ENCODE results near the gene HEPHL1. TPM values are rescaled to one million over a fixed set of nuclear protein-coding genes. Genes with fewer than 3 reads are reported as not detected.
"Not testable (repeated sequence)": the region's sequence is repeated elsewhere in the genome, so short reads cannot be mapped to it uniquely, and the experiment has no call there.

HEPHL1 gene
- polyA plus RNA-seq, 2 donors = 1.5 to 5.9 TPM

DNA sequence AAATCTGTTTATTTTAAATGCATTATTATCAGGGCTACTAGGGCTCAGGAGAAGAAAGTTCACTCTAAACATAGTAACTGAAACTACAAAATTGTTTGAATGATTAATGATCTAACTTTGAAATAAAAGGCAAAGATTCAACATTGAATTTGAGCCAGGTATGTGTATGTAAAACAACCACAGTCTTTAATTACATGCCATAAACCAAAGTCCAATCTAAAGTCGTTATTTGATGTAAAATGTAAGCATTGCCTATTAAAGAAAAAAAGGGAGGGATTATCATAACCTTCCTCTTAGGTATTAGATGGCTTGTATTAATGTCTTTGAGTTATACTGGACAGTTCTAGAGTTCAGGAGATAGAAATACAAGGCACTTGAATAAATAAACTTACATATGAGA is 82.3 kb downstream of the HEPHL1 start:
- H3K27me3 ChIP-seq (ENCODE audit: control insufficient read depth in 1 of 2, insufficient read depth in 2 of 2, low read length in 2 of 2) = no peaks in the 10 kb centered on the region
- no peak overlapping the region for H3K4me3 ChIP-seq (ENCODE audit: low read depth in 1 of 2, low read length in 2 of 2)
- 20 to 21% methylated on average over 1 of the region's 1 CpG for WGBS, 2 donors
- H3K27ac ChIP-seq (ENCODE audit: low read depth in 2 of 2, low read length in 1 of 2) = no peak overlapping the region
- no peaks in the 10 kb centered on the region for H3K4me1 ChIP-seq (ENCODE audit: control insufficient read depth in 2 of 2, insufficient read depth in 2 of 2, low read length in 1 of 2)
- no peaks in the 10 kb centered on the region for H3K36me3 ChIP-seq (ENCODE audit: control insufficient read depth in 2 of 2, insufficient read depth in 2 of 2, low read length in 1 of 2)
- no peaks in the 10 kb centered on the region for H3K9me3 ChIP-seq (ENCODE audit: control insufficient read depth in 2 of 2, insufficient read depth in 1 of 2, low read depth in 1 of 2, low read length in 1 of 2)

DNA sequence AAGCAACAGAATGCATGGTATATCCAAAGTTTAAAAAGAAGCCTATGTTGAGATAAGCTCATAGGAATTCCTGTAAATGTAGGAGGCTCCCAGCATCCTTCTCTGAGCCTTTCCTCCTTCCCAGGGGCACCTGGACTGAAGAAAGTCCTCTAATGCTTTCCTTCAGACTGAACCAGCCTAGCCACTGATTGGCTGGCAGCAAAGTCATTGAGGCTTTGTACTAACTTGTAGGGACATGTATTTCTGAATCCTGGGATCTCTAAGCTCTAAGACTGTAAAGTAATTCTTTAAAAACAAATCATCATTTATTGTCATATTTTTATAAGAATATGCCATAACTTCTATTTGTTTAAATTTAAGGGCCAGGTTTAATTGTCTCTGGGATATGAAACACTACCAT is 83.6 kb downstream of the HEPHL1 start:
- no peaks in the 10 kb centered on the region for H3K4me1 ChIP-seq (ENCODE audit: control insufficient read depth in 2 of 2, insufficient read depth in 2 of 2, low read length in 1 of 2)
- no peak overlapping the region for H3K27ac ChIP-seq (ENCODE audit: low read depth in 2 of 2, low read length in 1 of 2)
- no peaks in the 10 kb centered on the region for H3K9me3 ChIP-seq (ENCODE audit: control insufficient read depth in 2 of 2, insufficient read depth in 1 of 2, low read depth in 1 of 2, low read length in 1 of 2)
- H3K27me3 ChIP-seq (ENCODE audit: control insufficient read depth in 1 of 2, insufficient read depth in 2 of 2, low read length in 2 of 2) = no peaks in the 10 kb centered on the region
- H3K36me3 ChIP-seq (ENCODE audit: control insufficient read depth in 2 of 2, insufficient read depth in 2 of 2, low read length in 1 of 2) = no peaks in the 10 kb centered on the region
- no peak overlapping the region for H3K4me3 ChIP-seq (ENCODE audit: low read depth in 1 of 2, low read length in 2 of 2)

DNA sequence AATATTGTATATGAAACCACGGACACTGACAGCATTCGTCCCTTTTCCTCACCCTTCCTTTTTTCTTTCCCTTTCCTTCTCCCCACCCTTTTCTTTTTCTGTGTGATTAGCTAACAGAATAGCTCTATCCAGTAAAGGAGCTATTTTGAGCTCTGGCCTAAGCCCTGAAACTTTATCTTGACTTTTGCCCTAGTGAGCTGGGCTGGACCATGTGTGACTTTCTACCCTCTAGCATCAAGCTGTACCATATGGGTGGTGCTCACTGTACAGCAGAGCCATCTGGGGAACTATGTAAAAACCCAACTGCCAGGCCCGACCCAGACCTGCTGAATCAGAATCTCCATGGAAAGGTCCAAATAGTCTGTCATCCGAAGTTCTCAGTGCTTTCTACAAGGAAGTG is 85.6 kb downstream of the HEPHL1 start:
- Histone ChIP-seq H3K27me3 (ENCODE audit: control insufficient read depth in 1 of 2, insufficient read depth in 2 of 2, low read length in 2 of 2) (no peaks in the 10 kb centered on the region), H3K4me1 (ENCODE audit: control insufficient read depth in 2 of 2, insufficient read depth in 2 of 2, low read length in 1 of 2) (no peaks in the 10 kb centered on the region), H3K27ac (ENCODE audit: low read depth in 2 of 2, low read length in 1 of 2) (no peak overlapping the region), H3K9me3 (ENCODE audit: control insufficient read depth in 2 of 2, insufficient read depth in 1 of 2, low read depth in 1 of 2, low read length in 1 of 2) (no peaks in the 10 kb centered on the region), H3K4me3 (ENCODE audit: low read depth in 1 of 2, low read length in 2 of 2) (no peak overlapping the region), H3K36me3 (ENCODE audit: control insufficient read depth in 2 of 2, insufficient read depth in 2 of 2, low read length in 1 of 2) (no peaks in the 10 kb centered on the region)
- WGBS, 2 donors = 91 to 97% methylated on average over 4 of the region's 4 CpGs

DNA sequence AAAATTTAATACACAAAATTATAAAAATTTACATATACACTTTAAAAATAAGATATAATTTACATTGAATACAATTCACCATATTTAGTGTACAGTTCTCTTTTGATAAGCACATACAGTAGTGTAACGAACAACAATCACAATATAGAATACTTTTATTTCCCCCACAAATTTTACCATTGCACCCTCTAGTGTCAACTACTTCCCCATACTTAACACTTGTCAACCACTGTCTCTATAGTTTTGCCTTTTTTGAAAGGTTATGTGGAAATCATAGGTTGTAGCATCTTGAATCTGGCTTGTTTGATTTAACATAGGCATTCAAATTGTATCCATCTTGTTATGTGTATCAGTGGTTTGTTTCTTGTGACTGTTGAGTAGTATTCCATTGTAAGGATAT is 86.2 kb downstream of the HEPHL1 start:
- Histone ChIP-seq H3K9me3 (ENCODE audit: control insufficient read depth in 2 of 2, insufficient read depth in 1 of 2, low read depth in 1 of 2, low read length in 1 of 2) (no peaks in the 10 kb centered on the region), H3K36me3 (ENCODE audit: control insufficient read depth in 2 of 2, insufficient read depth in 2 of 2, low read length in 1 of 2) (no peaks in the 10 kb centered on the region)
- WGBS, 2 donors = 92 to 95% methylated on average over 1 of the region's 1 CpG

DNA sequence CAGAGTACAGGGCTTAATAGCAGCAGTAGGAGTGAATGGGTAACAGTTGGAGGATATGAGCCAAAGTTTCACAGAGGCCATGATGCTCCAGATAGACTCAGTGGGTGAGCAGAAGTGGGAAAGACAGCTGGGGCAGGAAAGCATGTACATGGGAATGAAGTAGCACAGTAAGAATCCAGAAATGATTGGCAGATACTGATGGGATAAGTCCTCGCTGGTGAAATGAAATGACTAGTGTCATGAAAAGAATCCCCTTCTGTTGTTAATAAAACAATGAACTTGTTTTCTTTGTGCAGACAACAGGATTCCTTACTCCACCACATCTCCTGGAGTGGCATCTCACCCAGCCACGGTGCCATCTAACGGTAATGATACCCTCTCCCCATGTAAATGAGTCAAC is 90.1 kb downstream of the HEPHL1 start:
- H3K4me3 ChIP-seq (ENCODE audit: low read depth in 1 of 2, low read length in 2 of 2) = no peak overlapping the region
- no peaks in the 10 kb centered on the region for H3K27me3 ChIP-seq (ENCODE audit: control insufficient read depth in 1 of 2, insufficient read depth in 2 of 2, low read length in 2 of 2)
- no peak overlapping the region for H3K27ac ChIP-seq (ENCODE audit: low read depth in 2 of 2, low read length in 1 of 2)
- no peaks in the 10 kb centered on the region for H3K36me3 ChIP-seq (ENCODE audit: control insufficient read depth in 2 of 2, insufficient read depth in 2 of 2, low read length in 1 of 2)
- H3K9me3 ChIP-seq (ENCODE audit: control insufficient read depth in 2 of 2, insufficient read depth in 1 of 2, low read depth in 1 of 2, low read length in 1 of 2) = no peaks in the 10 kb centered on the region
- no peaks in the 10 kb centered on the region for H3K4me1 ChIP-seq (ENCODE audit: control insufficient read depth in 2 of 2, insufficient read depth in 2 of 2, low read length in 1 of 2)
- WGBS, 2 donors = 80 to 85% methylated on average over 3 of the region's 3 CpGs

More for the DNA sequence above, 86.2 kb downstream of the HEPHL1 start:
- Histone ChIP-seq H3K4me3 (ENCODE audit: low read depth in 1 of 2, low read length in 2 of 2) (no peak overlapping the region), H3K4me1 (ENCODE audit: control insufficient read depth in 2 of 2, insufficient read depth in 2 of 2, low read length in 1 of 2) (no peaks in the 10 kb centered on the region), H3K27ac (ENCODE audit: low read depth in 2 of 2, low read length in 1 of 2) (no peak overlapping the region), H3K27me3 (ENCODE audit: control insufficient read depth in 1 of 2, insufficient read depth in 2 of 2, low read length in 2 of 2) (no peaks in the 10 kb centered on the region)

DNA sequence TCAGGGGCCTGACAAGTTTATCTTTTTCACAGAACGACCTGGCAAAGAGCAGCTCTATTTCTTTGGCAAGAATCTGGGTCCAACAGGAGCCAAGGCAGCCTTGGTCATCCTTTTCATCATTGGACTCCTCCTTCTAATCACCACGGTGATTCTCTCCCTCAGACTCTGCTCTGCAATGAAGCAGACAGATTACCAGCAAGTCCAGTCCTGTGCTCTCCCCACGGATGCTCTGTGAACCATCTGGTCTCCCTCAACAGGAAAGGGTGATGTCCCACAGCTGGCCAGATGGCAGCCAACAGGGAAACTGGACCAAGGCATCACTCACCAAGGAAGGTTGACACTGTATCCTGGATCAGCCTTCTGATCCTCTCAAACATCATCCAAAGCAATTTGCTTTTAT is 90.5 kb downstream of the HEPHL1 start:
- Histone ChIP-seq H3K4me1 (ENCODE audit: control insufficient read depth in 2 of 2, insufficient read depth in 2 of 2, low read length in 1 of 2) (peaks cover 0 to 2% of the 10 kb centered on the region in 2 donors), H3K36me3 (ENCODE audit: control insufficient read depth in 2 of 2, insufficient read depth in 2 of 2, low read length in 1 of 2) (no peaks in the 10 kb centered on the region), H3K27ac (ENCODE audit: low read depth in 2 of 2, low read length in 1 of 2) (no peak overlapping the region), H3K27me3 (ENCODE audit: control insufficient read depth in 1 of 2, insufficient read depth in 2 of 2, low read length in 2 of 2) (no peaks in the 10 kb centered on the region), H3K4me3 (ENCODE audit: low read depth in 1 of 2, low read length in 2 of 2) (no peak overlapping the region), H3K9me3 (ENCODE audit: control insufficient read depth in 2 of 2, insufficient read depth in 1 of 2, low read depth in 1 of 2, low read length in 1 of 2) (no peaks in the 10 kb centered on the region)
- WGBS, 2 donors = 42 to 49% methylated on average over 3 of the region's 3 CpGs

DNA sequence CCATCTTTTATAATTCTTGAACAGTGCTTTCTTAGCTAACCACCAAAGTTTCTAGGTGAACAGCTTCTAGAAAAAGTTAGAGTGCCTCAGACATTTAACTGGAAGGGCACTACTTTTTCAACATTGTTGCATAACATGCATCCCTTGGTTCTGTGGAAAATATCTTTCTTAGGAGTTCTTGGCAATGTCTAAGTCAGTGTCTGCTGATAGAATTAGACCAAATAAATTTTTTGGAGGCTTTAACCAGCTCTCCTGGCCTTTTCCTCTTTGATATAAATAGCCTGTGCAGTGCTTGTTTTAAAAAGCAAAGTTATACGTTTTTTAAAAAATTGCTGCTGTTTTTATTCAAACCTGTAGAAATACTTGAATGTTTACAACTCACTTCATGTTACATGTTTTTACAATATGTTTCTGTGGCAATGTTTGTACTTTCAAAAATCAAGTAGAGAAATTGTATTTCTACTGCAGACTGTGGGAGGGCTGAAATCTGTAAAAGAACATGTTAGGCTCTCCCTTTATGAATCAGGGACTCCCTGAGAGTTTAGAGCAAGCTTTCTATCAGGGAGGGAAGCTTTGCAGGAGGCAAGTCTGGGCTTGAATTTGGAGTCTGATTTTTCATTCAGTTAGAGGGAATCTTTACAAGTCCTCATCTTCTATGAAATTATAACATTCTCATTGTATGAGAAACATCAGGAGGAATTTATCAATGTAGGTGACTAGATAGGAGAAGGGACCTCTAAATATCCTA is 91.2 kb downstream of the HEPHL1 start:
- H3K27ac ChIP-seq (ENCODE audit: low read depth in 2 of 2, low read length in 1 of 2) = no peak overlapping the region
- no peaks in the 10 kb centered on the region for H3K9me3 ChIP-seq (ENCODE audit: control insufficient read depth in 2 of 2, insufficient read depth in 1 of 2, low read depth in 1 of 2, low read length in 1 of 2)
- no peak overlapping the region for H3K4me3 ChIP-seq (ENCODE audit: low read depth in 1 of 2, low read length in 2 of 2)
- 35 to 50% methylated on average over 1 of the region's 1 CpG for WGBS, 2 donors
- peaks cover 0 to 2% of the 10 kb centered on the region in 2 donors for H3K4me1 ChIP-seq (ENCODE audit: control insufficient read depth in 2 of 2, insufficient read depth in 2 of 2, low read length in 1 of 2)
- H3K27me3 ChIP-seq (ENCODE audit: control insufficient read depth in 1 of 2, insufficient read depth in 2 of 2, low read length in 2 of 2) = no peaks in the 10 kb centered on the region
- no peaks in the 10 kb centered on the region for H3K36me3 ChIP-seq (ENCODE audit: control insufficient read depth in 2 of 2, insufficient read depth in 2 of 2, low read length in 1 of 2)

DNA sequence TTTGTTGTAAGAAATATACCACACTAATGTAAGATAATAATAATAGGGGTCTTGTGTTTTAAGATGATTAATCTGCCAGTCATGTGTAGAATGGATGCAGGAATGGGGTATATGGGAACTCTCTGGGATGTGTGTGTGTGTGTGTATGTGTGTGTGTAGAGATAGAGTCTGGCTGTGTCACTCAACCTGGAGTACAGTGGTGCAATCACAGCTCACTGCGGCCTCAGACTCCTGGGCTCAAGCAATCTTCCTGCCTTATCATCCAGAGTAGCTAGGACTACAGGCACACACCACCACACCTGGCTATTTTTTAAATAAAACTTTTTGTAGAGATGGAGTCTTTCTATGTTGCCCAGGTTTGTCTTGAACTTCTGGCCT is 96.0 kb downstream of the HEPHL1 start:
- Histone ChIP-seq H3K27me3 (ENCODE audit: control insufficient read depth in 1 of 2, insufficient read depth in 2 of 2, low read length in 2 of 2) (no peaks in the 10 kb centered on the region), H3K9me3 (ENCODE audit: control insufficient read depth in 2 of 2, insufficient read depth in 1 of 2, low read depth in 1 of 2, low read length in 1 of 2) (no peaks in the 10 kb centered on the region), H3K4me1 (ENCODE audit: control insufficient read depth in 2 of 2, insufficient read depth in 2 of 2, low read length in 1 of 2) (peaks cover 0 to 2% of the 10 kb centered on the region in 2 donors), H3K27ac (ENCODE audit: low read depth in 2 of 2, low read length in 1 of 2) (no peak overlapping the region), H3K36me3 (ENCODE audit: control insufficient read depth in 2 of 2, insufficient read depth in 2 of 2, low read length in 1 of 2) (no peaks in the 10 kb centered on the region), H3K4me3 (ENCODE audit: low read depth in 1 of 2, low read length in 2 of 2) (no peak overlapping the region)
- 86 to 96% methylated on average over 1 of the region's 1 CpG for WGBS, 2 donors

DNA sequence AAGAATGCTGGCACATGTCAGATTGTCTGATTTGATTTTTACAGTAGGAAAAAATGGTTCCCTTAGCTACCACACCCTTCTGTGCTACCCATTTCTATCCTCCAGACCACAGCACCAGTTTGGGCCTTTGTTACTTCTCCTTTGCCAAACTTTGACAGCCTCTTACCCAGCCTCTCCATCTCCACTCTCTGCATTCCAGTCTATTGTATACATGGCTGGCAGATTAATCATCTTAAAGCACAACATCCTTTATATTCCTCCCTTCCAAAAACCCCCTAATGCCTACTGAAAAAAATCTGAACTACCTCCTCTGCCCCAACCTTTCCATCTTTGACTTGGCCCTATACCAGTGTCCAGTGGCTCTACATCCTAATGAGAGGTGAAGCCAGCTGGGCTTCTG is 96.7 kb downstream of the HEPHL1 start:
- Histone ChIP-seq H3K4me1 (ENCODE audit: control insufficient read depth in 2 of 2, insufficient read depth in 2 of 2, low read length in 1 of 2) (peaks cover 0 to 2% of the 10 kb centered on the region in 2 donors), H3K4me3 (ENCODE audit: low read depth in 1 of 2, low read length in 2 of 2) (no peak overlapping the region), H3K36me3 (ENCODE audit: control insufficient read depth in 2 of 2, insufficient read depth in 2 of 2, low read length in 1 of 2) (no peaks in the 10 kb centered on the region), H3K27ac (ENCODE audit: low read depth in 2 of 2, low read length in 1 of 2) (no peak overlapping the region), H3K9me3 (ENCODE audit: control insufficient read depth in 2 of 2, insufficient read depth in 1 of 2, low read depth in 1 of 2, low read length in 1 of 2) (no peaks in the 10 kb centered on the region), H3K27me3 (ENCODE audit: control insufficient read depth in 1 of 2, insufficient read depth in 2 of 2, low read length in 2 of 2) (no peaks in the 10 kb centered on the region)

DNA sequence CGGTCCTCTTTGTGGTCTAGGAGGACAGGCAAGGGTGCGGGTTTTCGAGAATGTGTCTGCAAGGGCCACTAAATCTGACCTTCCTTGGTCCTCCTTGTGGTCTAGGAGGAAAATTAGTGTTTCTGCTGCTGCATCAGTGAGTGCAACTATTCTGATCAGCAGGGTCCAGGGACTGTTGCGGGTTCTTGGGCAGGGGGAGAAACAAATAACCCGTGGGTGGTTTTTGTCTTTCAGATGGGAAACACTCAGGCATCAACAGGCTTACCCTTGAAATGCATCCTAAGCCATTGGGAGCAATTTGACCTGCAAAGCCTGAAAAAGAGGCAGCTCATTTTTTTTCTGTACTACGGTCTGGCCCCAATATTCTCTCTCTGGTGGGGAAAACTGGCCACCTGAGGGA is 98.5 kb downstream of the HEPHL1 start:
- WGBS, 2 donors = 82 to 94% methylated on average over 6 of the region's 6 CpGs
- not testable (repeated sequence) for H3K27ac ChIP-seq (ENCODE audit: low read depth in 2 of 2, low read length in 1 of 2); H3K9me3 ChIP-seq (ENCODE audit: control insufficient read depth in 2 of 2, insufficient read depth in 1 of 2, low read depth in 1 of 2, low read length in 1 of 2); H3K4me1 ChIP-seq (ENCODE audit: control insufficient read depth in 2 of 2, insufficient read depth in 2 of 2, low read length in 1 of 2); H3K27me3 ChIP-seq (ENCODE audit: control insufficient read depth in 1 of 2, insufficient read depth in 2 of 2, low read length in 2 of 2); H3K4me3 ChIP-seq (ENCODE audit: low read depth in 1 of 2, low read length in 2 of 2); H3K36me3 ChIP-seq (ENCODE audit: control insufficient read depth in 2 of 2, insufficient read depth in 2 of 2, low read length in 1 of 2)

Data from esophagus (tissue), 2 donors.